H9 (cell line): ENCODE results near the gene NEAT1. TPM values are rescaled to one million over a fixed set of nuclear protein-coding genes. Genes with fewer than 3 reads are reported as not detected.

ENCODE experiments used
- DNase-seq: peaks from one replicate; pipeline ENCODE4 v3.0.0-alpha.2; 2017
- H2AFZ ChIP-seq: one replicate; pipeline ENCODE4 v1.6.1; 2013; ENCODE audit warnings: mild to moderate bottlenecking, low read length, control low read depth, moderate library complexity
- H2AK5ac ChIP-seq: 2 replicates; pipeline ENCODE4 v1.6.1; 2013; ENCODE audit warnings: low read length, control low read depth, mixed read lengths; ENCODE audit not compliant: insufficient read length
- H2BK120ac ChIP-seq: one replicate; pipeline ENCODE4 v1.6.1; 2013; ENCODE audit warnings: low read depth, mild to moderate bottlenecking, low read length, control low read depth, inconsistent platforms; ENCODE audit not compliant: poor library complexity, severe bottlenecking
- H2BK12ac ChIP-seq: 2 replicates; pipeline ENCODE4 v1.6.1; 2013; ENCODE audit warnings: low read length, control low read depth, mixed read lengths, low read depth; ENCODE audit not compliant: insufficient read length
- H2BK15ac ChIP-seq: 2 replicates; pipeline ENCODE4 v1.6.1; 2013; ENCODE audit warnings: low read depth, low read length, control low read depth
- H2BK20ac ChIP-seq: one replicate; pipeline ENCODE4 v1.6.1; 2013; ENCODE audit warnings: low read depth, mild to moderate bottlenecking, low read length, control low read depth, inconsistent platforms; ENCODE audit not compliant: poor library complexity, severe bottlenecking
- H2BK5ac ChIP-seq: 2 replicates; pipeline ENCODE4 v1.6.1; 2013; ENCODE audit warnings: low read length, control low read depth, mixed read lengths; ENCODE audit not compliant: insufficient read length
- H3K14ac ChIP-seq: 2 replicates; pipeline ENCODE4 v1.6.1; 2013; ENCODE audit warnings: low read length, control low read depth; ENCODE audit not compliant: insufficient read depth
- H3K18ac ChIP-seq: 2 replicates; pipeline ENCODE4 v1.6.1; 2013; ENCODE audit warnings: low read depth, mild to moderate bottlenecking, mixed read lengths, low read length, control low read depth; ENCODE audit not compliant: insufficient read length
- H3K23ac ChIP-seq: 2 replicates; pipeline ENCODE4 v1.6.1; 2013; ENCODE audit warnings: low read length, control low read depth, mixed read lengths, low read depth; ENCODE audit not compliant: insufficient read length
- H3K23me2 ChIP-seq: 2 replicates; pipeline ENCODE4 v1.6.1; 2013; ENCODE audit warnings: low read depth, mild to moderate bottlenecking, mixed read lengths, low read length, control low read depth; ENCODE audit not compliant: insufficient read length, poor library complexity, severe bottlenecking
- H3K27ac ChIP-seq: 2 replicates; pipeline ENCODE4 v1.5.1; 2013; ENCODE audit warnings: low read length, control low read depth, mixed read lengths, low read depth; ENCODE audit not compliant: insufficient read length
- H3K27me3 ChIP-seq: 2 replicates; pipeline ENCODE4 v1.6.1; 2013; ENCODE audit warnings: low read length, control low read depth, inconsistent platforms; ENCODE audit not compliant: insufficient read depth
- H3K4ac ChIP-seq: 2 replicates; pipeline ENCODE4 v1.6.1; 2013; ENCODE audit warnings: low read depth, mild to moderate bottlenecking, control low read depth, inconsistent platforms, low read length, moderate library complexity
- H3K4me1 ChIP-seq: 2 replicates; pipeline ENCODE4 v1.6.1; 2013; ENCODE audit warnings: low read length, control low read depth, inconsistent platforms; ENCODE audit not compliant: insufficient read depth
- H3K4me2 ChIP-seq: 2 replicates; pipeline ENCODE4 v1.6.1; 2013; ENCODE audit warnings: low read length, control low read depth, mixed read lengths; ENCODE audit not compliant: insufficient read length, insufficient read depth
- H3K56ac ChIP-seq: 2 replicates; pipeline ENCODE4 v1.6.1; 2013; ENCODE audit warnings: low read depth, mild to moderate bottlenecking, mixed read lengths, low read length, control low read depth; ENCODE audit not compliant: insufficient read length
- H3K79me1 ChIP-seq: 2 replicates; pipeline ENCODE4 v1.6.1; 2013; ENCODE audit warnings: low read depth, mild to moderate bottlenecking, moderate library complexity, low read length, control low read depth, inconsistent platforms; ENCODE audit not compliant: insufficient read depth, poor library complexity, severe bottlenecking
- H3K79me2 ChIP-seq: 2 replicates; pipeline ENCODE4 v1.6.1; 2013; ENCODE audit warnings: low read length, control low read depth, inconsistent platforms; ENCODE audit not compliant: insufficient read depth
- H3K9ac ChIP-seq: 2 replicates; pipeline ENCODE4 v1.6.1; 2013; ENCODE audit warnings: low read length, control low read depth, mixed read lengths; ENCODE audit not compliant: insufficient read length; ENCODE audit errors: extremely low read depth
- H3K9me3 ChIP-seq: one replicate; pipeline ENCODE4 v1.6.1; 2013; ENCODE audit warnings: low read depth, low read length, inconsistent platforms; ENCODE audit not compliant: control insufficient read depth
- H3T11ph ChIP-seq: one replicate; pipeline ENCODE4 v1.6.1; 2013; ENCODE audit warnings: mild to moderate bottlenecking, low read length, control low read depth, inconsistent platforms
- H4K20me1 ChIP-seq: one replicate; pipeline ENCODE4 v1.6.1; 2013; ENCODE audit not compliant: control insufficient read depth, insufficient read length, insufficient read depth
- H4K5ac ChIP-seq: 2 replicates; pipeline ENCODE4 v1.6.1; 2013; ENCODE audit warnings: low read depth, mild to moderate bottlenecking, mixed read lengths, low read length, control low read depth; ENCODE audit not compliant: insufficient read length
- H4K8ac ChIP-seq: replicated peaks from 2 replicates; pipeline ENCODE4 v1.6.1; 2013; ENCODE audit warnings: low read length, control low read depth, mixed read lengths, low read depth; ENCODE audit not compliant: insufficient read length
- H4K91ac ChIP-seq: 2 replicates; pipeline ENCODE4 v1.6.1; 2013; ENCODE audit warnings: low read depth, mild to moderate bottlenecking, moderate library complexity, mixed read lengths, low read length, control low read depth; ENCODE audit not compliant: insufficient read length
- H3K27ac Mint-ChIP-seq, 3 experiments: 2 replicates in 2 of 3; 3 replicates in 1 of 3; pipeline ENCODE4 v1.8.0; 2020 to 2021; ENCODE audit warnings: mixed read lengths in 3 of 3, mild to moderate bottlenecking in 1 of 3, moderate library complexity in 1 of 3
- H3K27me3 Mint-ChIP-seq: 2 replicates; pipeline ENCODE4 v1.8.0; 2021; ENCODE audit warnings: low read depth, mild to moderate bottlenecking, moderate library complexity, mixed read lengths
- H3K36me3 Mint-ChIP-seq, 3 experiments: 2 replicates in 2 of 3; 3 replicates in 1 of 3; pipeline ENCODE4 v1.8.0; 2020 to 2021; ENCODE audit warnings: low read depth in 3 of 3, mixed read lengths in 3 of 3; ENCODE audit not compliant: insufficient read depth in 1 of 3
- H3K4me1 Mint-ChIP-seq, 2 experiments: 2 replicates each; pipeline ENCODE4 v1.8.0; 2020; ENCODE audit warnings: mixed read lengths in 2 of 2
- H3K4me3 Mint-ChIP-seq, 2 experiments: 2 replicates in 1 of 2; 3 replicates in 1 of 2; pipeline ENCODE4 v1.8.0; 2020 to 2021; ENCODE audit warnings: mild to moderate bottlenecking in 2 of 2, mixed read lengths in 2 of 2, moderate library complexity in 1 of 2
- H3K9me3 Mint-ChIP-seq, 2 experiments: 2 replicates in 1 of 2; 3 replicates in 1 of 2; pipeline ENCODE4 v1.8.0; 2020; ENCODE audit warnings: mild to moderate bottlenecking in 2 of 2, mixed read lengths in 2 of 2, moderate library complexity in 1 of 2
- WGBS: extraction: QIAGEN DNeasy Blood & Tissue Kit; methylation state at CpG from one replicate; pipeline ENCODE4 v1.1.7; 2013; ENCODE audit warnings: missing lambda C conversion rate, low lambda C conversion rate, mixed read lengths; ENCODE audit not compliant: insufficient read length; ENCODE audit errors: extremely low coverage; 5-methylcytosine and 5-hydroxymethylcytosine counted together
- total RNA-seq: library from RNA; stranded (reverse); gene quantifications from 2 replicates; pipeline ENCODE4 v1.2.1, GENCODE V29; 2021
- TF ChIP-seq, protein P1 (sequence below): fragments of 200-600 bp; sonication (generic); conservative IDR thresholded peaks from 3 replicates; pipeline ENCODE4 v1.8.0; 2021; ENCODE audit warnings: antibody characterized with exemption, mild to moderate bottlenecking

The NEAT1 gene
- total RNA-seq, 1 experiment from 2014 or later, result 12.7 TPM

GRCh38 chr11:65432100-65432650, 9.6 kb downstream of the NEAT1 start:
- no peaks in the 10 kb centered on the region for H3K23me2 ChIP-seq
- H4K5ac ChIP-seq, result no peak overlapping the region
- no peaks in the 10 kb centered on the region for H3K9me3 ChIP-seq
- no peak overlapping the region for H3K14ac ChIP-seq
- H3K27me3 ChIP-seq, result no peaks in the 10 kb centered on the region
- H3K27ac ChIP-seq, result no peak overlapping the region
- Mint-ChIP-seq H3K27me3 (no peaks in the 10 kb centered on the region), H3K4me1 (peaks cover 25 to 26% of the 10 kb centered on the region in 2 experiments), H3K9me3 (no peaks in the 10 kb centered on the region), H3K36me3 (no peaks in the 10 kb centered on the region), H3K27ac (no peak overlapping the region), H3K4me3 (no peak overlapping the region)
- no peak overlapping the region for H2BK12ac ChIP-seq
- H3K79me2 ChIP-seq, result no peaks in the 10 kb centered on the region; the same call in 1 of the 2 replicates
- no peak overlapping the region for H3K9ac ChIP-seq
- no peaks in the 10 kb centered on the region for H3K79me1 ChIP-seq
- no peak overlapping the region for H3K56ac ChIP-seq
- H2BK5ac ChIP-seq, result no peak overlapping the region
- no peak overlapping the region for H2AFZ ChIP-seq
- H4K91ac ChIP-seq, result no peak overlapping the region
- H3K4ac ChIP-seq, result no peak overlapping the region
- H3K4me1 ChIP-seq, result peaks cover 7% of the 10 kb centered on the region; the same call in 1 of the 2 replicates
- no peak overlapping the region for H3K23ac ChIP-seq
- no peak for DNase-seq
- H4K20me1 ChIP-seq, result no peaks in the 10 kb centered on the region
- no CpG with 5 or more reads among the region's 2 CpGs for WGBS
- no peak overlapping the region for H3K18ac ChIP-seq
- H2BK20ac ChIP-seq, result no peak overlapping the region
- no peak overlapping the region for H4K8ac ChIP-seq
- no peak overlapping the region for H3T11ph ChIP-seq
- TF ChIP-seq, protein P1, sequence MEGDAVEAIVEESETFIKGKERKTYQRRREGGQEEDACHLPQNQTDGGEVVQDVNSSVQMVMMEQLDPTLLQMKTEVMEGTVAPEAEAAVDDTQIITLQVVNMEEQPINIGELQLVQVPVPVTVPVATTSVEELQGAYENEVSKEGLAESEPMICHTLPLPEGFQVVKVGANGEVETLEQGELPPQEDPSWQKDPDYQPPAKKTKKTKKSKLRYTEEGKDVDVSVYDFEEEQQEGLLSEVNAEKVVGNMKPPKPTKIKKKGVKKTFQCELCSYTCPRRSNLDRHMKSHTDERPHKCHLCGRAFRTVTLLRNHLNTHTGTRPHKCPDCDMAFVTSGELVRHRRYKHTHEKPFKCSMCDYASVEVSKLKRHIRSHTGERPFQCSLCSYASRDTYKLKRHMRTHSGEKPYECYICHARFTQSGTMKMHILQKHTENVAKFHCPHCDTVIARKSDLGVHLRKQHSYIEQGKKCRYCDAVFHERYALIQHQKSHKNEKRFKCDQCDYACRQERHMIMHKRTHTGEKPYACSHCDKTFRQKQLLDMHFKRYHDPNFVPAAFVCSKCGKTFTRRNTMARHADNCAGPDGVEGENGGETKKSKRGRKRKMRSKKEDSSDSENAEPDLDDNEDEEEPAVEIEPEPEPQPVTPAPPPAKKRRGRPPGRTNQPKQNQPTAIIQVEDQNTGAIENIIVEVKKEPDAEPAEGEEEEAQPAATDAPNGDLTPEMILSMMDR, result no peak
- no peak overlapping the region for H2BK120ac ChIP-seq
- H2BK15ac ChIP-seq, result no peak overlapping the region
- H2AK5ac ChIP-seq, result no peak overlapping the region
- H3K4me2 ChIP-seq, result no peak overlapping the region
